ENCODE data around the gene TFPT.

Gene TFPT

DNA sequence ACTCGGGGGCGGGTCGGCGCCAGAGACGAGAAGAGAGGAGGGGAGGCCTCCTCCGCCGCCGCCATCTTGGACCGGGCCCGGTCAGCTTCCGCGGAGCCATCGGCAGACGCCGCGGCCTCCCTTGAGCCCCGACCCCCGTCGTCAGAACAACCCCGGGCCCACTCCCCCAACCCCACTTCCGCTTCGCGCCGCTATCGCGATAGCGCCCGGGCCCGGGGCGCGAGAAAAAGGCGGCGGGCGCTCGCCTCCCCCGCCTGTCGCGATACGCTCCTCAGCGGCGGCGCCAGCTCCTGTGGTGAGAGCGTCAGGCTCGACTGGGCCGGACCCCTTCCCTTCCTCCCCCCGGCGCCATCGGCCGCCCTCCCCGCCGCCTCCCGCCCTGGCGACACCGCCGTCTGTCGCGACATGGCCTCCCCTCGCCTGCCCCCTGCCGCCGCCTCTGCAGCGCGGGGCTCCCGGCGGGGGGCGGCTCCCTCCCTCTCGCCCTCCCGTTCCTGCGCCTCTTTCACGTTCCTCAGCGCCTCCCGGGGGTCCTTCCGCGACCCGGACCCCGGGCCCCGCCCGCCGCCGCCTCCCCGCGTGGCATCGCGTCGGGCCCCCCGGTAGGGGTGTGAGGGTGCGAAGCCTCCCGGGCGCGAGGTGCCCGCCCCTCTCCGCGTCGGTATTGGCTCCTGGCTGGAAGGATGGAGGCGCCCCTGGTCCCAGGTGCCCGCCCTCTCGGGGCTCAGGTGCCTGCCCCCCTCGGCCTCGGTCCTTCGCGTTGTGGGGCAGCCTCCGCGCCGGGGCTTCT is 22.4 kb upstream of the TFPT start, which contains the start of gene CNOT3:
Gene CNOT3, plus strand, starts transcription at position 64 of the 790 bp plus-strand sequence. CDS start 5,217 bp downstream, outside the sequence.
- Mint-ChIP-seq H3K4me1 (ENCODE audit: low read depth) (peaks cover 58% of the 10 kb centered on the region), H3K27ac (peak within 1 kb of the TSS; percentile 90), H3K36me3 (ENCODE audit: low read depth) (peaks cover 52% of the 10 kb centered on the region)

DNA sequence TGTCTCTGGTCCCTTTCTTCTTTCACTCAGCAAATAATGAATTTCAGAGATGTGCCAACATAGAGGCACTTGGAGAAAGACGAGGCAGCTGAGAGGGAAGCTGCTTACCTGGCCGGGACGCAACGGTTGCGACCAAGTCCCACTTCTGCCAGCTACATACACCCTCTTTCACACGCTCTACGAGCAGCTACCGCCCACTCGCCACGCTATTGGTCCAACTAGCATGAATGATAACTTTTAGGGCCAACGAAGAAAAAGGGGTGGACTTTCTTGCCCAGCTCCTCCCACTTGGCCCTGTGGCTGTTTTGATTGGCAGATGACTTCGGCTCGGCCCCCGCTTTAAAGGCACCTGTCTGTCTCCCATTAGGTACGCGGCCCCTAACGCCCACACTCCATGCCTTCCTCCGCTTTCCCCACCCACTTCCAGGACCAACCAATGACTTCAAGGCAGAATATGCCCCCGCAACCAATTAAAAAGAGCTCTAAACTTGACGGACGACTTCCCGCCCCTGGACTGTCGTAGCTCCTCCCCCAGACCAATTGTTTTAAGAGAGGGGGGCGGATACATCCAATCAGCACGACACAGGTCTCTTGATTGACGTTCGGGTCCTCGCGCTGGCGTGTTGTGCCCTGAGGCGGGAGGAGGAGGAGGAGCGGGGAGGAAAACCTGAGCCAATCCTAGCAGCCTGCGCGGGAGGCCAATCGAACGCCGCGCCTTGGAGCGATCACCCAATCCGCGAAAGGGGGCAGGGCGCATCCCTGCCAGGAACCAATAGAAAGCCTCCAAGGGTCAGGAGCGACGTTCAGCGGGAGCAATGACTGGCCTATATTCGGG is 21.6 kb upstream of the TFPT start:
- no peaks in the 10 kb centered on the region for H3K9me3 Mint-ChIP-seq
- intact Hi-C loops (cut with micrococcal nuclease), result loop anchor here (1.0 to 2.0 kb wide), 3 partner anchors 22 to 268 kb away; partner anchors contain the start of genes LENG1 and NDUFA3
- peaks cover 50% of the 10 kb centered on the region for H3K4me1 Mint-ChIP-seq (ENCODE audit: low read depth)
- H3K4me3 Mint-ChIP-seq, result peak overlapping the region; percentile 87
- peaks cover 9% of the 10 kb centered on the region for H3K27me3 Mint-ChIP-seq
- peaks cover 48% of the 10 kb centered on the region for H3K36me3 Mint-ChIP-seq (ENCODE audit: low read depth)
- H3K27ac Mint-ChIP-seq, result peak overlapping the region; percentile 90

More for the DNA sequence above, 22.4 kb upstream of the TFPT start, which contains the start of gene CNOT3:
- H3K9me3 Mint-ChIP-seq, result no peaks in the 10 kb centered on the region
- H3K27me3 Mint-ChIP-seq, result peaks cover 9% of the 10 kb centered on the region
- H3K4me3 Mint-ChIP-seq, result peak within 1 kb of the TSS; percentile 87
- intact Hi-C loops (cut with micrococcal nuclease), result loop anchor here (1.0 to 2.0 kb wide), 3 partner anchors 21 to 269 kb away; partner anchors contain the start of genes LENG1 and NDUFA3

DNA sequence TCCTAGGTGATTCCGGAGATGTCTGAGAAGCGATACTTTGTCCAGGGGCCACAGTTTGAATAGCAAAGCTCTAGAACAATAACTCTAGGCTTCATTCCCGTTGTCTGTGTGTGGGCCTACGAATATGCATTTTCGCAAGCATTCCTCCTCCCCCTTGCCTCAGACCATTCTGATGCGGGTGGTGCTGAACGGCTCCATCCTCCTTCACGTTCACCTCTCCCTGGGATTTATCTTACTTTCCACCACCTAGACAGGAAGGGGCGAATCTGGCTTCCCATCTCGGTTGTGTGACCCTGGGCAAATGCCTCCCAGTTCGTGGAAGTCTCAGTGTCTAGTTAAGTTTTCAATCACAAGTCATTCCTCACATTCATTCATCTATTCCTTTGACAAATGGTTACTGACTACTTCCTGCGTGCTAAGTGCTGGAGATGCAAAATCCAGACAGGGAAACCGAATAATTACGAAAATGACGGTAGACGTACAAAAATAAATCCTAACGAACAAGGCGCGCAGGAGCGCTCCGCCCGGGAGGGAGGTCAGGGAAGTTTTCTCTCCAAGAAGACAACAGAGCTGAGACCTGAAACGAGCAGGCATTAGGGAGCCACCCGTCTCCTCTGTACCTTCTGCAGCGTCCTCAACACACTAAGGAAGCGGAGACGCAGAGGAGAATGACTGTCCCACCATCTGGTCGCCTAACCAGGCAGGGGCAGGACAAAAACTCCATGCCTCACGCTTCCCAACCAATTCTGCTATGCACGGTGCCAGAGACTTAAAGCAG is 20.8 kb upstream of the TFPT start:
- Mint-ChIP-seq H3K9me3 (no peaks in the 10 kb centered on the region), H3K4me3 (peak overlapping the region; percentile 87), H3K27me3 (peaks cover 9% of the 10 kb centered on the region), H3K4me1 (ENCODE audit: low read depth) (peaks cover 42% of the 10 kb centered on the region), H3K36me3 (ENCODE audit: low read depth) (peaks cover 52% of the 10 kb centered on the region), H3K27ac (peak overlapping the region; percentile 90)
- intact Hi-C loops (cut with micrococcal nuclease), result loop anchor here (2.0 kb wide), 2 partner anchors 23 to 267 kb away; partner anchors contain the start of gene LENG1

DNA sequence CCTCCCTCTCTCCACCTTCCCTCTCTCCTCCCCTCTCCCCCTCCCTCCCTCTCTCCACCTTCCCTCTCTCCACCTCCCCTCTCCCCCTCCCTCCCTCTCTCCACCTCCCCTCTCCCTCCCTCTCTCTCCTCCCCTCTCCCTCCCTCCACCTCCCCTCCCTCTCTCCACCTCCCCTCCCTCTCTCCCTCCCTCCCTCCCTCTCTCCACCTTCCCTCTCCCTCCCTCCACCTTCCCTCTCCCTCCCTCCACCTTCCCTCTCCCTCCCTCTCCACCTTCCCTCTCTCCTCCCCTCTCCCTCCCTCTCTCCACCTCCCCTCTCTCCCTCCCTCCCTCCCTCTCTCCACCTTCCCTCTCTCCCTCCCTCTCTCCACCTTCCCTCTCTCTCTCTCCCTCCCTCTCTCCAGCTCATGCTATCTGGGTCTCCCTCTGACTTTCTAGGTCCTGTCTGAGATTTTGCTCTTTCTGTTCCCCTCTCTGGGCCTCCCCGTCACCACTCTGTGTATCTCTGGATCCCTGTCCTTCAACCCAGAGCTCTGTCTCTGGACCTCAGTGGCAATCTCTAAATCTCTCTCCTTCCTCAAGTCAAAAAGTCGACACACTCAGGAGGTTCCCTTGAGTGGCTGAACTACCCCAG is 18.6 kb upstream of the TFPT start:
- Mint-ChIP-seq H3K4me3 (no peak overlapping the region), H3K27ac (no peak overlapping the region), H3K27me3 (peaks cover 9% of the 10 kb centered on the region), H3K36me3 (ENCODE audit: low read depth) (peaks cover 52% of the 10 kb centered on the region), H3K4me1 (ENCODE audit: low read depth) (peaks cover 20% of the 10 kb centered on the region), H3K9me3 (no peaks in the 10 kb centered on the region)
- intact Hi-C loops (cut with micrococcal nuclease), result no loop called here

DNA sequence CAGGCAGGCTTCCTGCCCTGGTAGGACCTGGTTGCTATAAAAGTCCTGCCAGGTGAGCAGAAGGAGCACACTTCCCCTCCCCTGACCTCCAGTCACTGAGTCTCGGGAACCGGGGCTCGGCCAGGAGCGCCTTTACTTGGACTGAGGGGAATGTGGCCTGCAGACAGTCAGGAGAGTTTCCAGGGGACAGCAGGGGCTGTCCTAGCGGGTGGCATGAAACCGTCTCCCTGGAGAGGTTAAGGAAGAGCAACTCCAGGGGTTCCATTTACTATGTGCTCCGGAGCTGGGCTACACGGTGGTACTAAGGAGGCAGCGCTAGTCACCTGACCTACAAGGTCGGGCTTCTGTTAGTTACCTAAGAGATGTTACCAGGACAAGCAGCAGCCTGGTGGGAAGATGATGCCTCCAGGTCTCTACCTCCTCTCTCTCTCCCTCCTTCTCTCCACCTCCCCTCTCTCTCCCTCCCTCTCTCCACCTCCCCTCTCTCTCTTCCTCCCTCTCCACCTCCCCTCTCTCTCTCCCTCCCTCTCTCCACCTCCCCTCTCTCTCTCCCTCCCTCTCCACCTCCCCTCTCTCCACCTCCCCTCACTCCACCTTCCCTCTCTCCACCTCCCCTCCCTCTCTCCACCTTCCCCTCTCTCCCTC is 18.0 kb upstream of the TFPT start:
- intact Hi-C loops (cut with micrococcal nuclease), result no loop called here

DNA sequence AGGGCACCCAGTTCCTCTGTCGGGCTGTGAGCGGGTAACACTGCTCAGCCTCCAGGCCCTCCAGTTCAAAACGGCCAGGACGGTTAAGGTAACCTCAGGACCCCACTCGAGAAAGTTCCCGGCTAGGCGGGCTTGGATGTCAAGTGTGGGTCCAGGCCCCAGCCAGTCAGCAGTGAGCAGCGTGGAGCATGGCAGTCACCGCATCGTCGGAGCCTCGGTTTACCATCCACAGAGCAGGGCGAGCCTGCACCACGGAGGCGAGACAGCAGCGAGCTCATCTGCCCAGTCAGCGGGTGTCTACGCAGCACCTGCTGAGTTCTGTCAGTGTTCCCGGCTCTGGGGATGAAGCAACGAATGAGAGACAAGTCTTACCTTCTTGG is 14.2 kb upstream of the TFPT start:
- Mint-ChIP-seq H3K4me3 (no peak overlapping the region), H3K4me1 (ENCODE audit: low read depth) (no peaks in the 10 kb centered on the region), H3K27me3 (peaks cover 5% of the 10 kb centered on the region), H3K36me3 (ENCODE audit: low read depth) (peaks cover 81% of the 10 kb centered on the region), H3K27ac (no peak overlapping the region), H3K9me3 (no peaks in the 10 kb centered on the region)
- intact Hi-C loops (cut with micrococcal nuclease), result no loop called here

More for the DNA sequence above, 18.0 kb upstream of the TFPT start:
- Mint-ChIP-seq H3K27me3 (peaks cover 9% of the 10 kb centered on the region), H3K4me1 (ENCODE audit: low read depth) (peaks cover 14% of the 10 kb centered on the region), H3K27ac (no peak overlapping the region), H3K4me3 (no peak overlapping the region), H3K9me3 (no peaks in the 10 kb centered on the region), H3K36me3 (ENCODE audit: low read depth) (peaks cover 52% of the 10 kb centered on the region)

DNA sequence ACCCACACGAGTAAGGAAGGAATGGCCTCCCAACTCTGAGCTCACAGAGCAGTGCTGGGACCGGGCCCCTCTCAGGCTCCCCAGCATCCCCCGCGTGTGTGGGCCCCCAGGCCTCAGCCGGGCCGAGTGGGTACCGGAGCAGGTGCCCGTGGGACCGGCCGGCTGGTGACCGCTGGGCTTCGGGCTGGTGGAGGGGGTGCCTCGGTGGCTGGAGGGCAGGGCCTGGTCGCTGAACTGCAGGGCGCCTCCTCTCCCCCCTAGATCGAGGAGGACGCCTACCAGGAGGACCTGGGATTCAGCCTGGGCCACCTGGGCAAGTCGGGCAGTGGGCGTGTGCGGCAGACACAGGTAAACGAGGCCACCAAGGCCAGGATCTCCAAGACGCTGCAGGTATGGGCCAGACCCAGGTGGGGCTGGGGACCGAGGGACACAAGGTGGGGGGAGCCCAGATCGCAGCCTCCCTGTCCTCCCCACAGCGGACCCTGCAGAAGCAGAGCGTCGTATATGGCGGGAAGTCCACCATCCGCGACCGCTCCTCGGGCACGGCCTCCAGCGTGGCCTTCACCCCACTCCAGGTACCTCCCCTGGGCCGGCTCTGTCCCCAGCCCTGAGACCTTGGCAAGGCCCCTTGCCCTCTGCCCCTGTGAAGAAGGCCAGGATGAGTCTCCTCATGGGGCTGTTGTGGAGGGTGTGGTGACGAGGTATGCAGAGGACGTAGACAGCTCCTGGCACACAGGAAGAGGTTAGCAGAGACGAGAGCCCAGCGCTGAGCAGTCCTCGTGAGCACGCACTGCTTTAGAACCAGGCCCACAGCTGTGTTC is 13.5 kb upstream of the TFPT start:
- H3K27me3 Mint-ChIP-seq, result no peaks in the 10 kb centered on the region
- H3K9me3 Mint-ChIP-seq, result no peaks in the 10 kb centered on the region
- intact Hi-C loops (cut with micrococcal nuclease), result no loop called here
- no peak overlapping the region for H3K27ac Mint-ChIP-seq
- no peak overlapping the region for H3K4me3 Mint-ChIP-seq
- H3K36me3 Mint-ChIP-seq (ENCODE audit: low read depth), result peaks cover 87% of the 10 kb centered on the region
- H3K4me1 Mint-ChIP-seq (ENCODE audit: low read depth), result no peaks in the 10 kb centered on the region

DNA sequence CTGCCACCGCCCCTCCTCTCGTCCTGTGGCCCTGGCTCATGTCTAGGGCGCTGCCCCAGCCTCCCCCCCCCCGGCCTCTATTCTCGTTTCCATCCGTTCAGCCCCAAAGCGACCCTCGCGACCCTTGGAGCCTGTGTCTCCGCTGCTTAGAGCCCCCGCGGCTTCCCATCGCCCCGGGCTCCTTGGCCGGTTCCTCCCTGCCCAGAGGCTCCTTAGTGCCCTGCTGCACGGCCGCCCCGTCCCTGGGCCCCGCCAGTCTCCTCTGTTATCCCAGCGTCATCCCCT is 12.9 kb upstream of the TFPT start:
- Mint-ChIP-seq H3K27ac (no peak overlapping the region), H3K36me3 (ENCODE audit: low read depth) (peaks cover 93% of the 10 kb centered on the region)

DNA sequence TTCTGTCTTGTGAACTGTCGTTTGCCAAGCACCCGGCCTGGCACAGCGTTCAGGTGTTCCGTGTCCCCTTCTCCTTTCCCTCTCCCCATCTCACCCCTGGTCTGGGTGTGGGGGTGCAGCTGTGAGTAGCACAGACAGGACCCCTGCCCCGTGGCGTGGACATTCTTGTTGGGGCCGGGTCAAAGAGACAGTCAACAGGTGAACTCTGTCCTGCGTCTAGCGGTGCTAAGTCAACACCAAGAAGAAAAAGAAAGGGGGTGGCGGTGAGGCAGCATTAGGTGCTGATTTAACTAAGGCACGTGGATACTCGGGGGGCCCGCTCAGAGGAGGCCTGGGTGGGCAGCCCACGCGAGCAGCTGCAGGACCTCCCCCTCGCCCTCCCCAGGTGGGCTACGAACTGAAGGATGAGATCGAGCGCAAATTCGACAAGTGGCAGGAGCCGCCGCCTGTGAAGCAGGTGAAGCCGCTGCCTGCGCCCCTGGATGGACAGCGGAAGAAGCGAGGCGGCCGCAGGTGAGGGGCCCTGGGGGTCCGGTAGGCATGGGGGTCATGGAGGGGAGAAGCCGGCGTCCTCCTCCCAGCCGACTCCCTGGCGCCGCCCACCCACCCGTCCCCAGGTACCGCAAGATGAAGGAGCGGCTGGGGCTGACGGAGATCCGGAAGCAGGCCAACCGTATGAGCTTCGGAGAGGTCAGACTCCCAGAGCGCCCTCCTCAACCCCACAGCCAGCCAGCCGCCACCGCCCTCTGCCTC is 12.4 kb upstream of the TFPT start:
- Mint-ChIP-seq H3K4me1 (ENCODE audit: low read depth) (no peaks in the 10 kb centered on the region), H3K4me3 (no peak overlapping the region), H3K27ac (no peak overlapping the region), H3K9me3 (no peaks in the 10 kb centered on the region), H3K36me3 (ENCODE audit: low read depth) (peaks cover 94% of the 10 kb centered on the region), H3K27me3 (no peaks in the 10 kb centered on the region)
- intact Hi-C loops (cut with micrococcal nuclease), result no loop called here

More for the DNA sequence above, 12.9 kb upstream of the TFPT start:
- no peaks in the 10 kb centered on the region for H3K27me3 Mint-ChIP-seq
- H3K4me3 Mint-ChIP-seq, result no peak overlapping the region
- no peaks in the 10 kb centered on the region for H3K4me1 Mint-ChIP-seq (ENCODE audit: low read depth)
- intact Hi-C loops (cut with micrococcal nuclease), result no loop called here
- H3K9me3 Mint-ChIP-seq, result no peaks in the 10 kb centered on the region

DNA sequence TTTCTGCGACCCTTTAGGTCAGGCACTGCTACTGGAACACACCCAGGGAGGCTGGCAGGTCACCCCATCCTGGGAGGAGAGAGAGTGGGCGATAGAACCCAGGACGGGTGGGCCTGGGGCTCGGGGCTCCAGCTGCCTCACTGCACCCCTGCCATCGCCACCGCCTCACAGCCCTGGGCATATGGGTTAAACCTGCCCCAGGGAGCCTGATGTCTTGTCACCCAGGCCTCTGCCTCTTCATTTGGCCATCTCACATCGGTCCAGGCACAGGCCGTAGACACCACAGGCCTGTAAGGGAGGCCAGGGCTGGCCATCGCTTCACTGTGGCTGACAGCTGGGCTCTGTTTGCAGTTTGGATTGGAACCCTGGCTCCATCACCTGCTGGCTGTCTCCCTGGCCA is 10.3 kb upstream of the TFPT start:
- Mint-ChIP-seq H3K27me3 (no peaks in the 10 kb centered on the region), H3K27ac (no peak overlapping the region), H3K9me3 (no peaks in the 10 kb centered on the region), H3K36me3 (ENCODE audit: low read depth) (peaks cover 98% of the 10 kb centered on the region), H3K4me1 (ENCODE audit: low read depth) (no peaks in the 10 kb centered on the region), H3K4me3 (no peak overlapping the region)
- intact Hi-C loops (cut with micrococcal nuclease), result no loop called here

DNA sequence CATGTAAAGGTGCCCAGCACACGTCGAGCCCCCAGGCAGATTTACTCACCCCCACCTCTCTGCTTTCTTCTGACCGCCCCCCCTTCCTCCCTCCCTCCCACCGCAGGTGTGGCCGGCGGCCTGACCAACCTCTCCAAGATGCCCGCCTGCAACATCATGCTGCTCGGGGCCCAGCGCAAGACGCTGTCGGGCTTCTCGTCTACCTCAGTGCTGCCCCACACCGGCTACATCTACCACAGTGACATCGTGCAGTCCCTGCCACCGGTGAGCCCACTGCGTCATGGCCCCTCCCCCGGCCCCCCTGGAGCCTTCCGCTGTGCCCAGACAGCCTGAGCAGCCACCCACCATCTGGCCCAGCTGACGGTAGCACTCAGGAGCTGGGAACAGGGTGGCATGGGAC is 8.9 kb upstream of the TFPT start:
- H3K4me3 Mint-ChIP-seq, result no peak overlapping the region
- intact Hi-C loops (cut with micrococcal nuclease), result no loop called here
- H3K9me3 Mint-ChIP-seq, result no peaks in the 10 kb centered on the region
- peaks cover 100% of the 10 kb centered on the region for H3K36me3 Mint-ChIP-seq (ENCODE audit: low read depth)
- H3K27me3 Mint-ChIP-seq, result no peaks in the 10 kb centered on the region
- H3K27ac Mint-ChIP-seq, result no peak overlapping the region
- no peaks in the 10 kb centered on the region for H3K4me1 Mint-ChIP-seq (ENCODE audit: low read depth)

DNA sequence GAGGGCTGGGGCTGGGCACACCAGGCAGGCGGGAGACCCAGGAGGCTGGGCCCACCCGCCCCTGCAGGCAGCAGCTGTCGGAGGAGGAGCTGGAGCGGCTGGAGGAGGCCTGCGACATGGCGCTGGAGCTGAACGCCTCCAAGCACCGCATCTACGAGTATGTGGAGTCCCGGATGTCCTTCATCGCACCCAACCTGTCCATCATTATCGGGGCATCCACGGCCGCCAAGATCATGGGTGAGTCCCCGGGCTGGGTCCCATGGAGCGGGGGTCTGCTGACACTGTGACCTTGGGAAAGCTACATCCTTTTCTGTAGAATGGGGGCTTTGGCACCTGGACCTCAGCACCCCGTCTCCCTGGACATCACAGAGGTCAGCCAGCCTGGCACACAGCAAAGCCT is 8.2 kb upstream of the TFPT start:
- H3K4me3 Mint-ChIP-seq, result no peak overlapping the region
- intact Hi-C loops (cut with micrococcal nuclease), result no loop called here
- H3K36me3 Mint-ChIP-seq (ENCODE audit: low read depth), result peaks cover 100% of the 10 kb centered on the region
- H3K27me3 Mint-ChIP-seq, result no peaks in the 10 kb centered on the region
- no peak overlapping the region for H3K27ac Mint-ChIP-seq
- H3K4me1 Mint-ChIP-seq (ENCODE audit: low read depth), result no peaks in the 10 kb centered on the region
- H3K9me3 Mint-ChIP-seq, result no peaks in the 10 kb centered on the region
